ENCODE measurements around the gene OFD1. TPM values are rescaled to one million over a fixed set of nuclear protein-coding genes. Genes with fewer than 3 reads are reported as not detected.

The OFD1 gene
- total RNA-seq, 2 experiments from 2014 or later = 84.9 to 86.1 TPM

- Mint-ChIP-seq H3K4me1 (peaks cover 32% of the 10 kb centered on the region), H3K9me3 (no peaks in the 10 kb centered on the region), H3K27ac (no peak overlapping the region), H3K4me3 (no peak overlapping the region), H3K36me3 (peaks cover 3% of the 10 kb centered on the region), H3K27me3 (no peaks in the 10 kb centered on the region)
- no peak for DNase-seq
- no peak for ATAC-seq (ENCODE audit: low read depth)
- POLR2A ChIA-PET = interaction anchor here (0.6 to 1.7 kb wide), 2 partner anchors 40 to 58 kb away, joined by 3 to 7 read pairs; partner anchors contain the start of genes OFD1 and TRAPPC2
These were observed 40.2 kb upstream of the OFD1 start for GRCh38 chrX:13694359-13694758.

GRCh38 chrX:13694983-13695382 lies 39.6 kb upstream of the OFD1 start:
- Mint-ChIP-seq H3K36me3 (peaks cover 5% of the 10 kb centered on the region), H3K27ac (no peak overlapping the region), H3K9me3 (no peaks in the 10 kb centered on the region), H3K4me1 (peaks cover 32% of the 10 kb centered on the region), H3K27me3 (no peaks in the 10 kb centered on the region), H3K4me3 (no peak overlapping the region)
- DNase-seq (no peak), ATAC-seq (ENCODE audit: low read depth) (no peak)
- POLR2A ChIA-PET = interaction anchor here (0.6 kb wide), 2 partner anchors 58 to 674 kb away, joined by 3 read pairs; no protein-coding TSS in a partner anchor

GRCh38 chrX:13695601-13696115 lies 38.9 kb upstream of the OFD1 start:
- H3K4me3 Mint-ChIP-seq = no peak overlapping the region
- H3K27me3 Mint-ChIP-seq = no peaks in the 10 kb centered on the region
- H3K27ac Mint-ChIP-seq = no peak overlapping the region
- peaks cover 5% of the 10 kb centered on the region for H3K36me3 Mint-ChIP-seq
- no peak for ATAC-seq (ENCODE audit: low read depth)
- no peak for DNase-seq
- peaks cover 26% of the 10 kb centered on the region for H3K4me1 Mint-ChIP-seq
- POLR2A ChIA-PET = interaction anchor here (0.6 kb wide), 1 partner anchor 675 kb away, joined by 3 read pairs; no protein-coding TSS in a partner anchor
- H3K9me3 Mint-ChIP-seq = no peaks in the 10 kb centered on the region

GRCh38 chrX:13697455-13697854 lies 37.1 kb upstream of the OFD1 start:
- ATAC-seq (ENCODE audit: low read depth) = no peak
- H3K4me1 Mint-ChIP-seq = peaks cover 35% of the 10 kb centered on the region
- H3K36me3 Mint-ChIP-seq = peaks cover 7% of the 10 kb centered on the region
- no peak overlapping the region for H3K27ac Mint-ChIP-seq
- no peaks in the 10 kb centered on the region for H3K27me3 Mint-ChIP-seq
- DNase-seq = no peak
- POLR2A ChIA-PET = interaction anchor here (0.7 kb wide), 1 partner anchor 53 kb away, joined by 6 read pairs; no protein-coding TSS in a partner anchor
- no peaks in the 10 kb centered on the region for H3K9me3 Mint-ChIP-seq
- no peak overlapping the region for H3K4me3 Mint-ChIP-seq

- POLR2A ChIA-PET = interaction anchor here (0.7 to 0.8 kb wide), 3 partner anchors 17 to 67 kb away, joined by 3 to 11 read pairs (median 6); no protein-coding TSS in a partner anchor
- H3K27me3 Mint-ChIP-seq = no peaks in the 10 kb centered on the region
- DNase-seq (no peak), ATAC-seq (ENCODE audit: low read depth) (no peak)
- H3K4me3 Mint-ChIP-seq = no peak overlapping the region
- peaks cover 7% of the 10 kb centered on the region for H3K36me3 Mint-ChIP-seq
- no peak overlapping the region for H3K27ac Mint-ChIP-seq
- peaks cover 31% of the 10 kb centered on the region for H3K4me1 Mint-ChIP-seq
- no peaks in the 10 kb centered on the region for H3K9me3 Mint-ChIP-seq
These were observed 36.6 kb upstream of the OFD1 start for GRCh38 chrX:13697976-13698375.

GRCh38 chrX:13698432-13698831 lies 36.1 kb upstream of the OFD1 start:
- Mint-ChIP-seq H3K27me3 (no peaks in the 10 kb centered on the region), H3K36me3 (peaks cover 7% of the 10 kb centered on the region), H3K4me3 (no peak overlapping the region), H3K9me3 (no peaks in the 10 kb centered on the region), H3K4me1 (peaks cover 26% of the 10 kb centered on the region), H3K27ac (no peak overlapping the region)
- no peak for DNase-seq
- ATAC-seq (ENCODE audit: low read depth) = no peak
- POLR2A ChIA-PET = interaction anchor here (0.7 to 0.8 kb wide), 2 partner anchors 18 to 67 kb away, joined by 3 to 11 read pairs; no protein-coding TSS in a partner anchor

GRCh38 chrX:13699183-13699826 lies 35.2 kb upstream of the OFD1 start:
- Mint-ChIP-seq H3K36me3 (peaks cover 8% of the 10 kb centered on the region), H3K27ac (no peak overlapping the region), H3K9me3 (no peaks in the 10 kb centered on the region), H3K4me3 (no peak overlapping the region), H3K27me3 (no peaks in the 10 kb centered on the region), H3K4me1 (peaks cover 24% of the 10 kb centered on the region)
- DNase-seq = no peak
- ATAC-seq (ENCODE audit: low read depth) = no peak
- POLR2A ChIA-PET = interaction anchor here (0.7 kb wide), 1 partner anchor 21 kb away, joined by 3 read pairs; no protein-coding TSS in a partner anchor

- DNase-seq (no peak), ATAC-seq (ENCODE audit: low read depth) (no peak)
- H3K9me3 Mint-ChIP-seq = no peaks in the 10 kb centered on the region
- no peak overlapping the region for H3K4me3 Mint-ChIP-seq
- no peak overlapping the region for H3K27ac Mint-ChIP-seq
- peaks cover 21% of the 10 kb centered on the region for H3K4me1 Mint-ChIP-seq
- no peaks in the 10 kb centered on the region for H3K27me3 Mint-ChIP-seq
- peaks cover 9% of the 10 kb centered on the region for H3K36me3 Mint-ChIP-seq
- POLR2A ChIA-PET = no interaction called here
These were observed 34.2 kb upstream of the OFD1 start for GRCh38 chrX:13700380-13700779.

- no peak overlapping the region for H3K4me3 Mint-ChIP-seq
- DNase-seq = no peak
- peaks cover 12% of the 10 kb centered on the region for H3K36me3 Mint-ChIP-seq
- no peak for ATAC-seq (ENCODE audit: low read depth)
- POLR2A ChIA-PET = interaction anchor here (0.6 kb wide), 1 partner anchor 90 kb away, joined by 3 read pairs; no protein-coding TSS in a partner anchor
- no peaks in the 10 kb centered on the region for H3K27me3 Mint-ChIP-seq
- H3K27ac Mint-ChIP-seq = peak overlapping the region; percentile 37
- peaks cover 22% of the 10 kb centered on the region for H3K4me1 Mint-ChIP-seq
- no peaks in the 10 kb centered on the region for H3K9me3 Mint-ChIP-seq
These were observed 32.3 kb upstream of the OFD1 start for GRCh38 chrX:13702111-13702789.

- DNase-seq = no peak
- Mint-ChIP-seq H3K4me3 (no peak overlapping the region), H3K27me3 (no peaks in the 10 kb centered on the region), H3K36me3 (peaks cover 15% of the 10 kb centered on the region), H3K9me3 (no peaks in the 10 kb centered on the region), H3K27ac (no peak overlapping the region), H3K4me1 (peaks cover 21% of the 10 kb centered on the region)
- ATAC-seq (ENCODE audit: low read depth) = no peak
- POLR2A ChIA-PET = no interaction called here
These were observed 31.4 kb upstream of the OFD1 start for GRCh38 chrX:13703135-13703534.

- DNase-seq = no peak
- Mint-ChIP-seq H3K4me1 (peaks cover 21% of the 10 kb centered on the region), H3K27me3 (no peaks in the 10 kb centered on the region), H3K9me3 (no peaks in the 10 kb centered on the region), H3K36me3 (peaks cover 15% of the 10 kb centered on the region), H3K27ac (no peak overlapping the region), H3K4me3 (no peak overlapping the region)
- ATAC-seq (ENCODE audit: low read depth) = no peak
- POLR2A ChIA-PET = no interaction called here
These were observed 31.0 kb upstream of the OFD1 start for GRCh38 chrX:13703589-13703988.

- POLR2A ChIA-PET = no interaction called here
- Mint-ChIP-seq H3K4me3 (no peak overlapping the region), H3K27me3 (no peaks in the 10 kb centered on the region), H3K27ac (no peak overlapping the region), H3K4me1 (no peaks in the 10 kb centered on the region), H3K36me3 (peaks cover 19% of the 10 kb centered on the region), H3K9me3 (no peaks in the 10 kb centered on the region)
- no peak for DNase-seq
- no peak for ATAC-seq (ENCODE audit: low read depth)
These were observed 23.4 kb upstream of the OFD1 start for GRCh38 chrX:13711141-13711540.

GRCh38 chrX:13716455-13716854 lies 18.1 kb upstream of the OFD1 start:
- peaks cover 20% of the 10 kb centered on the region for H3K36me3 Mint-ChIP-seq
- H3K27me3 Mint-ChIP-seq = no peaks in the 10 kb centered on the region
- no peak overlapping the region for H3K27ac Mint-ChIP-seq
- POLR2A ChIA-PET = interaction anchor here (1.0 kb wide), 1 partner anchor 18 kb away, joined by 3 read pairs; the partner anchor contains the start of genes OFD1 and TRAPPC2
- peaks cover 13% of the 10 kb centered on the region for H3K4me1 Mint-ChIP-seq
- no peaks in the 10 kb centered on the region for H3K9me3 Mint-ChIP-seq
- no peak overlapping the region for H3K4me3 Mint-ChIP-seq
- no peak for DNase-seq
- no peak for ATAC-seq (ENCODE audit: low read depth)

Data from activated naive CD8-positive, alpha-beta T cell treated with anti-CD3 and anti-CD28 coated beads, Interleukin-2, amount 10 ng/mL, durations not matched to agents 7 days and 5 days (primary cell).